K562 (cell line): ENCODE measurements around the gene ALDH16A1. TPM values are rescaled to one million over a fixed set of nuclear protein-coding genes. Genes with fewer than 3 reads are reported as not detected.

Source experiments
- CHCHD3 ChIP-seq: fragments of 250-450 bp; sonication (Bioruptor Pico); IDR thresholded peaks from 2 replicates; pipeline ENCODE4 v2.1.2; 2022; ENCODE audit warnings: mild to moderate bottlenecking
- CHD1 ChIP-seq: fragments of 200-600 bp; sonication (generic); IDR thresholded peaks from one replicate; pipeline ENCODE4 v1.6.1; 2012; ENCODE audit warnings: mild to moderate bottlenecking, moderate library complexity, low read length, inconsistent platforms
- MAFG ChIP-seq: fragments of 450-650 bp; conservative IDR thresholded peaks from 2 replicates; pipeline ENCODE4 v1.6.1; 2016; ENCODE audit warnings: missing genetic modification characterization, missing compliant biosample characterization
- MAFK ChIP-seq: IDR thresholded peaks from 2 replicates; pipeline ENCODE4 v1.6.1; 2011; ENCODE audit warnings: low read length, improper control_type of control experiment
- MTF1 ChIP-seq: fragments of 250-450 bp; sonication (Bioruptor Pico); IDR thresholded peaks from 2 replicates; pipeline ENCODE4 v1.9.0; 2021; ENCODE audit warnings: moderate library complexity, mild to moderate bottlenecking, inconsistent platforms, borderline replicate concordance
- NCOA1 ChIP-seq: fragments of 450-650 bp; IDR thresholded peaks from 2 replicates; pipeline ENCODE4 v1.6.1; 2016; ENCODE audit warnings: low read depth
- POLR2G ChIP-seq: fragments of 200-400 bp; formaldehyde crosslinking; IDR thresholded peaks from 2 replicates; pipeline ENCODE4 v1.6.1; 2017; ENCODE audit warnings: low read depth, mild to moderate bottlenecking, antibody characterized with exemption, low read length, moderate library complexity
- SMAD1 ChIP-seq: fragments of 150-350 bp; IDR thresholded peaks from 2 replicates; pipeline ENCODE4 v1.6.1; 2014; ENCODE audit warnings: low read length, low read depth; ENCODE audit not compliant: partially characterized antibody
- SPI1 ChIP-seq: IDR thresholded peaks from 2 replicates; pipeline ENCODE4 v1.6.1; 2011; ENCODE audit warnings: low read depth, low read length, control low read depth, borderline replicate concordance
- SREBF1 ChIP-seq: fragments of 150-350 bp; IDR thresholded peaks from 2 replicates; pipeline ENCODE4 v1.6.1; 2014; ENCODE audit warnings: antibody characterized with exemption, low read depth, low read length, borderline replicate concordance
- STAG1 ChIP-seq: sonication (generic); formaldehyde crosslinking; IDR thresholded peaks from 2 replicates; pipeline ENCODE4 v1.5.0; 2020; ENCODE audit warnings: missing genetic modification reagents, borderline replicate concordance
- ZNF583 ChIP-seq: fragments of 250-450 bp; sonication (Bioruptor Pico); IDR thresholded peaks from 2 replicates; pipeline ENCODE4 v1.4.0; 2020
- polyA plus RNA-seq, 8 experiments: library from polyadenylated mRNA; depleted of rRNA in 4 of 8; stranded (reverse) in 5 of 8; unstranded in 3 of 8; fragments of >200 nt; fragmentation: Nextera tagmentation in 2 of 8; fragmentation: Illumina TruSeq in 1 of 8; extraction: Ambion mirVana in 2 of 8; extraction: Trizol in 1 of 8; gene quantifications; 2 replicates each; pipeline versions ENCODE4 v1.2.1 to v1.2.3, GENCODE V29; 2011 to 2014; ENCODE audit warnings: inconsistent platforms in 1 of 8, missing spikeins in 1 of 8
- total RNA-seq, 7 experiments: library from RNA; depleted of rRNA in 6 of 7; stranded (reverse); fragments of >200 nt in 6 of 7; fragmentation: Illumina TruSeq in 2 of 7; extraction: Trizol in 2 of 7; gene quantifications; 2 replicates each; pipeline versions ENCODE4 v1.2.1 to v1.2.3, GENCODE V29; 2011 to 2021; ENCODE audit warnings: low replicate concordance in 1 of 7
- TF ChIP-seq, protein P1 (sequence below): conservative IDR thresholded peaks from 2 replicates; pipeline ENCODE4 v1.6.1; 2011; ENCODE audit warnings: low read depth, mild to moderate bottlenecking, low read length; ENCODE audit not compliant: control insufficient read depth
- TF ChIP-seq, protein P2 (sequence below), 2 experiments: fragments of 450-650 bp; IDR thresholded peaks; 2 replicates each; pipeline ENCODE4 v1.6.1; 2016; ENCODE audit warnings: mild to moderate bottlenecking in 2 of 2, borderline replicate concordance in 1 of 2, low read depth in 1 of 2, moderate library complexity in 1 of 2
- TF ChIP-seq, protein P3 (sequence below): fragments of 250-450 bp; sonication (Bioruptor Pico); IDR thresholded peaks from 2 replicates; pipeline ENCODE4 v1.5.0; 2021; ENCODE audit warnings: mild to moderate bottlenecking, moderate library complexity

Gene ALDH16A1
- total and polyA plus RNA-seq, 9 of the 15 experiments (the other 6 are each of a cell fraction or from before 2014, with no cell fraction given), result 2.2 to 52.2 (median 7.6) TPM

- TF ChIP-seq, protein P1, sequence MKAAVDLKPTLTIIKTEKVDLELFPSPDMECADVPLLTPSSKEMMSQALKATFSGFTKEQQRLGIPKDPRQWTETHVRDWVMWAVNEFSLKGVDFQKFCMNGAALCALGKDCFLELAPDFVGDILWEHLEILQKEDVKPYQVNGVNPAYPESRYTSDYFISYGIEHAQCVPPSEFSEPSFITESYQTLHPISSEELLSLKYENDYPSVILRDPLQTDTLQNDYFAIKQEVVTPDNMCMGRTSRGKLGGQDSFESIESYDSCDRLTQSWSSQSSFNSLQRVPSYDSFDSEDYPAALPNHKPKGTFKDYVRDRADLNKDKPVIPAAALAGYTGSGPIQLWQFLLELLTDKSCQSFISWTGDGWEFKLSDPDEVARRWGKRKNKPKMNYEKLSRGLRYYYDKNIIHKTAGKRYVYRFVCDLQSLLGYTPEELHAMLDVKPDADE, result 0 out of 2 replicates have a peak, but pooled peaks have one; percentile 15
- TF ChIP-seq MTF1 (CRISPR knock-in tag), result no peak
- TF ChIP-seq POLR2G, result peak; percentile 40; the same call in 1 of the 2 replicates
- no peak for TF ChIP-seq SPI1
- peak; percentile 81 for TF ChIP-seq MAFK
- TF ChIP-seq SREBF1, result no peak
- no peak for TF ChIP-seq CHCHD3 (CRISPR knock-in tag)
- TF ChIP-seq, protein P2, sequence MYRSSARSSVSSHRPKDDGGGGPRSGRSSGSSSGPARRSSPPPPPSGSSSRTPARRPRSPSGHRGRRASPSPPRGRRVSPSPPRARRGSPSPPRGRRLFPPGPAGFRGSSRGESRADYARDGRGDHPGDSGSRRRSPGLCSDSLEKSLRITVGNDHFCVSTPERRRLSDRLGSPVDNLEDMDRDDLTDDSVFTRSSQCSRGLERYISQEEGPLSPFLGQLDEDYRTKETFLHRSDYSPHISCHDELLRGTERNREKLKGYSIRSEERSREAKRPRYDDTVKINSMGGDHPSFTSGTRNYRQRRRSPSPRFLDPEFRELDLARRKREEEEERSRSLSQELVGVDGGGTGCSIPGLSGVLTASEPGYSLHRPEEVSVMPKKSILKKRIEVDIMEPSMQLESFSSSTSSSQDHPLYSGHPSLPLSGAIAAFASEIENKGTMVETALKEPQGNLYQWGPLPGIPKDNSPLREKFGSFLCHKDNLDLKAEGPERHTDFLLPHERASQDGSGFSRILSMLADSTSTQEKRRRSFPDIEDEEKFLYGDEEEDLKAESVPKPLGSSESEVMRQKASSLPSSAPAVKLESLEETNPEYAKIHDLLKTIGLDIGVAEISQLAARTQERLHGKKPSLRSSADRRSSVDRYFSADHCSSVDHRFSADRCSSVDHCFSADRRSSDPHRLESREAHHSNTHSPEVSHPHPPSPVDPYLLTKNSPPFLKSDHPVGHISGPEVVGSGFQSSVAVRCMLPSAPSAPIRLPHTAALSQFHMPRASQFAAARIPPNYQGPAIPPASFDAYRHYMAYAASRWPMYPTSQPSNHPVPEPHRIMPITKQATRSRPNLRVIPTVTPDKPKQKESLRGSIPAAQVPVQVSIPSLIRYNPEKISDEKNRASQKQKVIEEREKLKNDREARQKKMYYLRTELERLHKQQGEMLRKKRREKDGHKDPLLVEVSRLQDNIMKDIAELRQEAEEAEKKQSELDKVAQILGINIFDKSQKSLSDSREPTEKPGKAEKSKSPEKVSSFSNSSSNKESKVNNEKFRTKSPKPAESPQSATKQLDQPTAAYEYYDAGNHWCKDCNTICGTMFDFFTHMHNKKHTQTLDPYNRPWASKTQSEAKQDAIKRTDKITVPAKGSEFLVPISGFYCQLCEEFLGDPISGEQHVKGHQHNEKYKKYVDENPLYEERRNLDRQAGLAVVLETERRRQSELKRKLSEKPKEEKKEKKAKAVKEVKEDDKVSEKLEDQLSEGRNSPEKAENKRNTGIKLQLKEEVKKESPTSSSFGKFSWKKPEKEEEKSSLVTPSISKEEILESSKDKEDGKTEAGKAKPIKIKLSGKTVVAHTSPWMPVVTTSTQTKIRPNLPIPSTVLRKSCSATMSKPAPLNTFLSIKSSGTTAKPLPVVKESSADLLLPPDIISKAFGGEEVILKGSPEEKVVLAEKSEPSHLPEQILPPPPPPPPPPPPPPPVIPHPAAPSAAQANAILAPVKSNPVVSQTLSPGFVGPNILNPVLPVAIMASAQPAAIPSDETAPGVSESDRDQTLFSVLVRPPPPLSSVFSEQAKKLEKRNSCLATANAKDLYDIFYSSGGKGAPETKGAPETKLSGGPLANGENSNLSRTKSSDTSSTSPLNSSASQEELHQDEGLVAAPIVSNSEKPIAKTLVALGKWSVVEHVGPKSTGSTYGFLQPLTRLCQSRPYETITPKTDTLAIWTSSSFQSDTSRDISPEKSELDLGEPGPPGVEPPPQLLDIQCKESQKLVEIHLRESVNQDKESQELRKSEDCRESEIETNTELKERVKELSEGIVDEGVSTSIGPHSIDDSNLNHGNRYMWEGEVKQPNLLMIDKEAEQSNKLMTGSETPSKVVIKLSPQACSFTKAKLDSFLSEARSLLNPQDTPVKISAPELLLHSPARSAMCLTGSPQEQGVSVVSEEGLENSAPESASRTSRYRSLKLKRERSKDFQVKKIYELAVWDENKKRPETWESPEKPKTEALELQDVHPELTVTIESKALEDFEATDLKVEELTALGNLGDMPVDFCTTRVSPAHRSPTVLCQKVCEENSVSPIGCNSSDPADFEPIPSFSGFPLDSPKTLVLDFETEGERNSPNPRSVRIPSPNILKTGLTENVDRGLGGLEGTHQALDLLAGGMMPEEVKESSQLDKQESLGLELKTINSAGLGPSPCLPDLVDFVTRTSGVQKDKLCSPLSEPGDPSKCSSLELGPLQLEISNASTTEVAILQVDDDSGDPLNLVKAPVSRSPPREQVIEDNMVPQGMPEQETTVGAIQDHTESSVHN (IDR thresholded peaks at IDR 0.05; ENCODE audit: borderline replicate concordance in 1 of 2, low read depth in 1 of 2), result no peak
- no peak for TF ChIP-seq ZNF583
- no peak for TF ChIP-seq NCOA1
- TF ChIP-seq CHD1, result peak; percentile 11
- TF ChIP-seq, protein P3, sequence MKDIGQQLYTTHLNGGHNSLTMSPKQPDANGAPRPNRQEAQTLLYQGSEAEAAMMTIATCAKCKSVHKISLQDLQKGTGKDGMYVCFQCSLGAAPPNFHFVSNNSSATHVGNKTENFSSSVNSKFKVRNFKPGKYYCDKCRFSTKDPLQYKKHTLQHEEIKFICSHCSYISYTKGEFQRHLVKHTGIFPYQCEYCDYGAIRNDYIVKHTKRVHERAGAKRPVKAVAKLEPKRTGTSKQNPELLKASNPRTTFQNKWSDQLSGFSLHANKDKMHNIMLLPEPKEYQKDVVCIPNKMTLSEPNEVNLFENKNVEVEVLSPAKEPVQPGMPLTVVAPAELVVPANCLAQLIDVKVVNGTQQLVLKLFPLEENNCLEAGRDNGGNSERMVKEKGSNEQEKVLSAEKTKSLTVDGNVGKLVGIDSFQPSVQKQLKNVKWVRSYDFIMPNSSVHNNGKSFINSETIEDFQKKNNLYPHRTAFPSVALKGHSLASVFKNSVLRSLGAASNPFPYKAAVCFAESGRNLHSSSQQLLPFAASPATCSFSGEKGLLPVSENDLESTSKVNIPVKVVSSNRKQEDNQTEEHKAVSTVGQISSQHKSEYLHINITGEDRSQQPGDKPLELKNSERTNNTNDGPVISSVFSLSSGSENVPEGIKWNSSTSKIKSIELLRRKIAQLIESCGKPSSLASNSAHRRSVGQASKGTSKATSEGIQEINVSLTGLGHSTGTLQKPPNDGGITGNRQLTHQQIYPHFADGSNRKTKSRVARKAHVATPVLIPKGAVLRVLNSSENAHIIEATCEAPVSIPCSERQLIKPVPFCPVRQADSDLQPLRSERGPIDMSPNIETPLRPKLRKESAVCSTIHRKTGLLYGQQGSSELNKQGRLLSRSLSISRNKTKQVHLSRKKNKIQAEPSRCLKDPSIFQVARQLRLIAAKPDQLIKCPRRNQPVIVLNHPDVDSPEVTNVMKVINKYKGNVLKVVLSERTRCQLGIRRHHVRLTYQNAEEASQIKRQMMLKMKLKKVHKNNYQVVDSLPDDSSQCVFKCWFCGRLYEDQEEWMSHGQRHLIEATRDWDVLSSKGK (CRISPR knock-in tag), result no peak
- TF ChIP-seq SMAD1, result peak; percentile 17
- TF ChIP-seq MAFG (tag), result peak; percentile 94
- no peak for TF ChIP-seq STAG1 (CRISPR knock-in tag)
These were observed 36.0 kb downstream of the ALDH16A1 start (continued) for GRCh38 chr19:49488863-49489537.
